Measurements from ENCODE around the gene KCNJ5.
"Not testable (repeated sequence)": the region's sequence is repeated elsewhere in the genome, so short reads cannot be mapped to it uniquely, and the experiment has no call there.

Gene KCNJ5

GRCh38 chr11:128909438-128910125 is 18.4 kb downstream of the KCNJ5 start:
- in situ Hi-C loops (cut with MboI; ENCODE audit: low sequenced_read_pairs): no loop called here

GRCh38 chr11:128910576-128910975 is 19.4 kb downstream of the KCNJ5 start:
- in situ Hi-C loops (cut with MboI; ENCODE audit: low sequenced_read_pairs): no loop called here

DNA sequence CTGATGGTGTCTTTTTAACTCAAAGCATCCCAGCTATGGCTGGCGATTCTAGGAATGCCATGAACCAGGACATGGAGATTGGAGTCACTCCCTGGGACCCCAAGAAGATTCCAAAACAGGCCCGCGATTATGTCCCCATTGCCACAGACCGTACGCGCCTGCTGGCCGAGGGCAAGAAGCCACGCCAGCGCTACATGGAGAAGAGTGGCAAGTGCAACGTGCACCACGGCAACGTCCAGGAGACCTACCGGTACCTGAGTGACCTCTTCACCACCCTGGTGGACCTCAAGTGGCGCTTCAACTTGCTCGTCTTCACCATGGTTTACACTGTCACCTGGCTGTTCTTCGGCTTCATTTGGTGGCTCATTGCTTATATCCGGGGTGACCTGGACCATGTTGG is 20.1 kb downstream of the KCNJ5 start:
- in situ Hi-C loops (cut with MboI; ENCODE audit: low sequenced_read_pairs): no loop called here

- in situ Hi-C loops (cut with MboI; ENCODE audit: low sequenced_read_pairs): no loop called here
Measured at GRCh38 chr11:128911701-128912100, 20.5 kb downstream of the KCNJ5 start.

DNA sequence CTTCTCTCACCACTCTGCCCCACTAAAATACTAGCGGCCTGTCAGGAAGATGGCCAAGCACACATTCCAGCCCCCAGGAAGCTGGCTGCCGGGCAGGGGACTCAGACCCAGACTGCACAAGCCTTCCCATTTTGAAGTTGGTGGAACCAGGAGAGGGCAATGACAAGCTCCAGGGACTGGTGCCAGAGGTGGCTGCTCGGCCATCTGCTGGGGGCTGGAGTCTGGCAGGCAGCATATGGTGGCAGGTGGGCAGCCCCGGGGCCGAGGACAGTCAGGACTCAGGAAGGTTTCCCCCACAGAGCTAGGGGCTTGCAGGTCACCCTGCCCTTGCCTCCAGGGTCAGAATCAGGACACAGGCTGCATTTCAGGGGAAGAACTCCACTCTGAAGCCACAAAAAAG is 22.6 kb downstream of the KCNJ5 start:
- in situ Hi-C loops (cut with MboI; ENCODE audit: low sequenced_read_pairs): no loop called here

GRCh38 chr11:128914216-128915148 is 23.3 kb downstream of the KCNJ5 start:
- in situ Hi-C loops (cut with MboI; ENCODE audit: low sequenced_read_pairs): no loop called here

DNA sequence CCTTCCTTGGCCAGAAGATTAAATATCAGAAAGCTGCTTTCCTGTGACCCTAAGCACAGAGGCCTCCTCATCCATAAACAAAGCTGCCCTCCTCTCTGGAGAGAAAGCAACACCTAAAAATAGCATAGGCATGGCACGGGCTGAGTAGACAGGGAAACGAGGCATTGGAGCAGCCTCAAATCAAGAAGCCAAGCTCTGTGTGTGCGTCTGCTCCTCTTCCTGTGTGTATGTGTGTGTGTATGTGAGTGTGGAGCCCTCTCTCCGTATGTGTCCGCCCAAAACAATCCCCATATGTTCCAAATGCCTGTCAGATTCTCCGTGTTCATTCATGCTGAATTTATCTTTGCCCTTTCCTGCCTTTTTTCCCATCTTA is 24.0 kb downstream of the KCNJ5 start:
- in situ Hi-C loops (cut with MboI; ENCODE audit: low sequenced_read_pairs): no loop called here

GRCh38 chr11:128916037-128916572 is 24.9 kb downstream of the KCNJ5 start:
- in situ Hi-C loops (cut with MboI; ENCODE audit: low sequenced_read_pairs): no loop called here

DNA sequence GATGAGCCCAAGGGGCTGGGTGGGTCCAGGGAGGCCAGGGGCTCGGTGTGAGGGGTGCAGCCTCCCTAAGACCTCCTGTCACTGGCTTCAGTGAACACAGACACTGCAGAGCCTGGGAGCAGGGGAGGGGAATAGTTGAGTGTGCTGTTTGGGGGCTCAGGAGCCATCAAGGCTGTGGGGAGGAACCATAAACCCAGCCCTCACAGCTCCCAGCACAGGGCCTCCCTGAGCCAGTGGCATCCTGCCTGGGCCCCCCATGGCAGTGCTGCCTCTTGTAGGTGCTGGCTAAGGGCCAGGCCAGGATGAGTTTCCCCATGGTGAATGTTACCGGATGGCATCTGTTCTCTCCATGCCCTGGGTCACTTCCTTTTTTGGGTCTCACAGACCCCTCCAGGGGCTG is 25.5 kb downstream of the KCNJ5 start:
- in situ Hi-C loops (cut with MboI; ENCODE audit: low sequenced_read_pairs): no loop called here

DNA sequence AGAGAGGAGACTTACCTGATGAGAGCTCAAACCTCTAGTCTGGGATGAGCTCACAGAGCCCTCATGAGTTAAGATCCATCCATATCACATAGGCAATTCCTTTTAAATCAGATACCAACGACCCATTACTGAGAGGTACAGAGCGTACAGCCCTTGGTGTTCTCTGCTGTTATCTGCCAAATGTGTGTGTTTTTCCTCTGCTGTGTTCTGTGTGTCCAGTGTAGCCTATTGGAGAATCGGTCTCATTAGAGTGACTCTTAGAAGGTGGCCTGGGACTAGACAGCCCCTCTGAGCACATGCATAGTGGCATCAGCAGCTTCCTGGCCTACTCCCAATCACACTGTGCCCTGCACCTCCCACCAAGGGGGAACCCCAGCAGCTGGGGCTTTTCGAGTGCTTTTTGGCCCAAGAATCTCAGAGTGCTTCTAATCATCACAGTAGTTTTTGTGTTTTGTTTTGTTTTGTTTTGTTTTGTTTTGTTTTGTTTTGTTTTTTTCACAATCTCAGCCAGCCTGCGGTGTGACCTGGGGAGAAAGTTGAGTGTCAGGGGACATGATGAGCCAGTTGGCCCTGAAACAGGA is 26.1 kb downstream of the KCNJ5 start:
- in situ Hi-C loops (cut with MboI; ENCODE audit: low sequenced_read_pairs): no loop called here

GRCh38 chr11:128919216-128919615 is 28.1 kb downstream of the KCNJ5 start:
- in situ Hi-C loops (cut with MboI; ENCODE audit: low sequenced_read_pairs): no loop called here

GRCh38 chr11:128919635-128920034 is 28.5 kb downstream of the KCNJ5 start:
- in situ Hi-C loops (cut with MboI; ENCODE audit: low sequenced_read_pairs): not testable (repeated sequence)

DNA sequence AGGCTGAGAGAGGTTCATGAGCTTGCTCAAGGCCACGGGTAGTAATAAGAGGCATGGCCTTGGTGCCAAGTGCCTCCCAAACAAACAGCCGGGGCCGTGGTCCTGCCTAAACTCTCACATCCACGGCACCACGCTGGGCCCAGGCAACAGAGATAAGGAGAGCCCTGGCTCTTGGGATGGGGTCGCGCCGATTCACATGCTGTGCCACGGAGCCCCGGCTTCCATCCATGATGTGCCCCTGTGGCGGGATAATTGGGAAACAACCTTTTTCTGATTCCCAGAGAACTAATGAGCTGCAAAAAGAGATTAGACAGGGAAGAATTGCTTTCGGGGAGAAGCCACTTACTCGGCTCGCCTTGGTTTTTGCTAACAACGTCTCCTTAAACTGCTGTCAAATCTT is 29.5 kb downstream of the KCNJ5 start:
- in situ Hi-C loops (cut with MboI; ENCODE audit: low sequenced_read_pairs): no loop called here

DNA sequence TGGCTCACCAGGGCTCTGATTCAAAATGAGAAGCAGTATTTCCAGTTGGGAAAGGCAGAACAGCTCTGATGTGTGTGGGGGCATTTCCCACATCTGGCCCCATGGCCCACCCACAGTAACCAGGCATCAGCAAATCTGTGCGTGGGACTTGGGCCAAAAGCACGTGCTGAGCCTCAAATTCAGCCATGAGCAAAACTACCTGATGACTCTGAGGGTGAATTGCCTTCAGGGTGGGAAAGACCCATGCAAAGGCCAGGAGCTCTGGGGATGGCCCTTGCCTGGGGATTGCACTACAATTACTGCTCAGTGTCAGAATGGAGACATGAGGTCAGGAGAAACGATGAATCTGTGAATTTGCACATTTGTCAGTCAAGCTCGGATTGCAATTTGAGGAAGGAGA is 30.6 kb downstream of the KCNJ5 start:
- in situ Hi-C loops (cut with MboI; ENCODE audit: low sequenced_read_pairs): no loop called here

DNA sequence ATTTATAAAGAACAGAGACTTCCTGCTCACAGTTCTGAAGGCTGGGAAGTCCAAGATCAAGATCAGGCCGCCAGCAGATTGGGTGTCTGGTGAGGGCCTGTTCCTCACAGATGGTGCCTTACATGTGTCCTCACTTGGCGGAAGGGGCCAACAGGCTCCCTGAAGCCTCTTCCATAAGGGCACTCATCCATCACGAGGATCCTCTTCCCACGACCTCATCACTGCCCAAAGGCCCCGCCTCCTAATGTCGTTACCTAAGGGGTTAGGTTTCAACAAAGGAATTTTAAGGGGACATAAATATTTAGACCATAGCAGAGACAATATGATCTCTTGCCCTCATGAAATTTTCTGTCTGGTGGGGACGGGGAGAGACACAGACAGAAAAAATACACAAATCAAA is 32.9 kb downstream of the KCNJ5 start:
- in situ Hi-C loops (cut with MboI; ENCODE audit: low sequenced_read_pairs): no loop called here

DNA sequence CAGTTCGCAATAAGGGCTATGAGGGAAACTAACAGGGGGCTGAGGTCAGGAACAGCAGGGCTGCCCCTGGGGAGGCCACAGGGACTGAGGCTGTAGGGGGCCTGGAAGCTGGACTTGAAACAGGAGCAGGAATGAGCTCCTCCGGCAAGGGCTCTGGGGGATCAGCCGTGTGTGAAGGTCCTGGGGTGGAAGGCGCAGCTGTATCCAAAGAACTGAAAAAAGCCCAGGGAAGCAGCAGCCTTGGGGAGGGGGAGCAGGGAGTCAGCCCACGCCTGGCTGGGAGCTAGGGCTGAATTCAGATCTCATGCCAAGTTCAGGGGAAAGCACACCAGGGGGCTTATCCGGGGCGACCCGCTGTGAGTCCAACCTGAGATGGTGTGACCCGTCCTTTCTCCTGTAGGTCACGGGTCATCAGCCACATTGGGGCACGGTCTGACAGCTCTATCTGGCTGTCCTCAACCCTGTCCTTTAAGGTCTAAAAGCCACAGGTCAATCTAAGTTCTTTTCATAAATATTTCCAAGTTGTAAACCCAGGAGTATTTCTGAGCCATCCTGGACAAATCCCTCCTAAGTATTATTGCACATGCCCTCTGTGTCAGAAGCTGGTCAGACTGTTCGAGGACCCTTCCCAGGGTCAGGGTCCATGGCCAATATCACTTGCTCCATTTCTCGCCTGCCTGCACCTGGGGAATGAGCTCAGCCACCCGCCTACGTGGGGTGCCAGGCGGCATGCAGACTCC is 33.5 kb downstream of the KCNJ5 start:
- in situ Hi-C loops (cut with MboI; ENCODE audit: low sequenced_read_pairs): no loop called here

DNA sequence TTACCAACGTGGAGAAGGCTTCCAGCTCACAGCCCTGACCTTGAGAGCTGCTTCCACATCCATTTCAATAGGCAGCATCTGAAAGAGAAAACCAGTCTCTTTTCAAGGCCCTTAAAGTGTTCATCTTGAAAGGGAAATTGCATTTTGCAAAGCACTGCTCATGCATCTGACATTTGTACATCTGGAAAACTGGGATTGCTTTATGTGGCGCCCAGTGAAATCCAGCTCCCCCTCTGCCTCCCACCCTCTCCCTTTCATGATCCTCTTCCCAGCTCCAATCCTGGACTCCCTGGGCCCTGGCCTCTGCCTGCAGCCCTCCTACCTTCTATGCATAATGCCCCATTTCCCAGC is 34.1 kb downstream of the KCNJ5 start:
- in situ Hi-C loops (cut with MboI; ENCODE audit: low sequenced_read_pairs): no loop called here

- in situ Hi-C loops (cut with MboI; ENCODE audit: low sequenced_read_pairs): no loop called here
Measured at GRCh38 chr11:128926000-128926399, 34.8 kb downstream of the KCNJ5 start.

- in situ Hi-C loops (cut with MboI; ENCODE audit: low sequenced_read_pairs): no loop called here
Measured at GRCh38 chr11:128926437-128927107, 35.4 kb downstream of the KCNJ5 start.

GRCh38 chr11:128927108-128927461 is 35.9 kb downstream of the KCNJ5 start:
- in situ Hi-C loops (cut with MboI; ENCODE audit: low sequenced_read_pairs): no loop called here
